G401 (cell line): ENCODE measurements around the gene BRINP2. TPM values are rescaled to one million over a fixed set of nuclear protein-coding genes. Genes with fewer than 3 reads are reported as not detected.
A peak's percentile ranks its signal among the peaks of the same experiment; 100 is the strongest.

Experiments used
- DNase-seq: peaks from one replicate; pipeline ENCODE4 v3.0.0-alpha.2; 2015; ENCODE audit warnings: low spot score
- in situ Hi-C: cut with HindIII; loops from 2 replicates; pipeline ENCODE4 v1.10.0; 2016; ENCODE audit warnings: low sequenced_read_pairs, mixed read lengths
- total RNA-seq: library from RNA; depleted of rRNA; stranded (reverse); fragments of >200 nt; shearing (Covaris generic); gene quantifications from 2 replicates; pipeline ENCODE4 v1.2.3, GENCODE V29; 2014

The BRINP2 gene
- total RNA-seq, 1 experiment from 2014 or later = not detected

- DNase-seq = no peak
- in situ Hi-C loops = no loop called here
Measured at GRCh38 chr1:177252877-177253276, 82.1 kb downstream of the BRINP2 start.

GRCh38 chr1:177255411-177255810 is 84.7 kb downstream of the BRINP2 start:
- in situ Hi-C loops = no loop called here
- no peak for DNase-seq

- peak; percentile 4 for DNase-seq
- in situ Hi-C loops = no loop called here
Measured at GRCh38 chr1:177256153-177257075, 85.7 kb downstream of the BRINP2 start.

- DNase-seq = no peak
- in situ Hi-C loops = no loop called here
Measured at GRCh38 chr1:177257128-177257527, 86.4 kb downstream of the BRINP2 start.

- no peak for DNase-seq
- in situ Hi-C loops = no loop called here
Measured at GRCh38 chr1:177257576-177257975, 86.8 kb downstream of the BRINP2 start.

- DNase-seq = no peak
- in situ Hi-C loops = no loop called here
Measured at GRCh38 chr1:177270863-177271262, 100.1 kb downstream of the BRINP2 start.

- DNase-seq = no peak
- in situ Hi-C loops = no loop called here
Measured at GRCh38 chr1:177273141-177273540, 102.4 kb downstream of the BRINP2 start.

- peak; percentile 6 for DNase-seq
- in situ Hi-C loops = no loop called here
Measured at GRCh38 chr1:177274687-177275211, 104.0 kb downstream of the BRINP2 start.

- no peak for DNase-seq
- in situ Hi-C loops = no loop called here
Measured at GRCh38 chr1:177275736-177276135, 105.0 kb downstream of the BRINP2 start.

GRCh38 chr1:177278626-177279390 is 108.0 kb downstream of the BRINP2 start:
- no peak for DNase-seq
- in situ Hi-C loops = no loop called here

- DNase-seq = peak; percentile 1
- in situ Hi-C loops = no loop called here
Measured at GRCh38 chr1:177281901-177282300, 111.1 kb downstream of the BRINP2 start.

- in situ Hi-C loops = no loop called here
- no peak for DNase-seq
Measured at GRCh38 chr1:177282976-177283375, 112.2 kb downstream of the BRINP2 start.

GRCh38 chr1:177283380-177283779 is 112.6 kb downstream of the BRINP2 start:
- in situ Hi-C loops = no loop called here
- no peak for DNase-seq

- no peak for DNase-seq
- in situ Hi-C loops = no loop called here
Measured at GRCh38 chr1:177286396-177286795, 115.6 kb downstream of the BRINP2 start.

GRCh38 chr1:177287270-177287669 is 116.5 kb downstream of the BRINP2 start:
- in situ Hi-C loops = no loop called here
- DNase-seq = no peak

GRCh38 chr1:177287994-177288393 is 117.2 kb downstream of the BRINP2 start:
- in situ Hi-C loops = no loop called here
- no peak for DNase-seq

GRCh38 chr1:177289532-177289931 is 118.8 kb downstream of the BRINP2 start:
- DNase-seq = no peak
- in situ Hi-C loops = no loop called here

GRCh38 chr1:177300431-177300830 is 129.7 kb downstream of the BRINP2 start:
- in situ Hi-C loops = no loop called here
- no peak for DNase-seq

GRCh38 chr1:177301425-177302124 is 130.8 kb downstream of the BRINP2 start:
- DNase-seq = peak; percentile 9
- in situ Hi-C loops = no loop called here
